ENCODE measurements around the gene DYSF.

DNA sequence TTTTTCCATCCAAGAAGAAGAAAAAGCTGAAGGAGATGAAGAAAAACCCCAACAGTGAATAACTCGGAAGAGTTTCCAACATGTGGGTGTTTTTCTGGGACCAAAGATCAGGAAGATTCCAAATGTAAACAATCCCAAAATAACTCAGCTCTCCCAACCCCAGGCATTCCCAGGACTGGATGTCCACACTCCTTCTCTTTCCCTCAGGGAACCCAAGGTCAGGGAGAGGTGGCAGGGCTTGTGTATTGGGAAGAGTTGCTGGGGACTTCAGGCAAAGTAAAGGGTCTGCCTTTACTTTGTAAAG lies 268.0 kb downstream of the DYSF start:
- TF ChIP-seq CTCF (IDR thresholded peaks at IDR 0.05; ENCODE audit: low read depth, low read length, poor library complexity, severe bottlenecking) (no peak), EZH2phosphoT487 (IDR thresholded peaks at IDR 0.05; ENCODE audit: borderline replicate concordance, low read length) (no peak)
